B cell (primary cell): Measurements from ENCODE around the gene OASL.

Experiments used
- EZH2 ChIP-seq: IDR thresholded peaks from 2 replicates; pipeline ENCODE4 v1.6.1; 2012; ENCODE audit warnings: borderline replicate concordance, low read depth, mild to moderate bottlenecking, moderate library complexity, low read length; ENCODE audit not compliant: insufficient read depth, poor library complexity, severe bottlenecking
- TF ChIP-seq, protein P1 (sequence below): fragments of 200-600 bp; IDR thresholded peaks from one replicate; pipeline ENCODE4 v1.8.0; 2022; ENCODE audit warnings: antibody characterized with exemption, mild to moderate bottlenecking

DNA sequence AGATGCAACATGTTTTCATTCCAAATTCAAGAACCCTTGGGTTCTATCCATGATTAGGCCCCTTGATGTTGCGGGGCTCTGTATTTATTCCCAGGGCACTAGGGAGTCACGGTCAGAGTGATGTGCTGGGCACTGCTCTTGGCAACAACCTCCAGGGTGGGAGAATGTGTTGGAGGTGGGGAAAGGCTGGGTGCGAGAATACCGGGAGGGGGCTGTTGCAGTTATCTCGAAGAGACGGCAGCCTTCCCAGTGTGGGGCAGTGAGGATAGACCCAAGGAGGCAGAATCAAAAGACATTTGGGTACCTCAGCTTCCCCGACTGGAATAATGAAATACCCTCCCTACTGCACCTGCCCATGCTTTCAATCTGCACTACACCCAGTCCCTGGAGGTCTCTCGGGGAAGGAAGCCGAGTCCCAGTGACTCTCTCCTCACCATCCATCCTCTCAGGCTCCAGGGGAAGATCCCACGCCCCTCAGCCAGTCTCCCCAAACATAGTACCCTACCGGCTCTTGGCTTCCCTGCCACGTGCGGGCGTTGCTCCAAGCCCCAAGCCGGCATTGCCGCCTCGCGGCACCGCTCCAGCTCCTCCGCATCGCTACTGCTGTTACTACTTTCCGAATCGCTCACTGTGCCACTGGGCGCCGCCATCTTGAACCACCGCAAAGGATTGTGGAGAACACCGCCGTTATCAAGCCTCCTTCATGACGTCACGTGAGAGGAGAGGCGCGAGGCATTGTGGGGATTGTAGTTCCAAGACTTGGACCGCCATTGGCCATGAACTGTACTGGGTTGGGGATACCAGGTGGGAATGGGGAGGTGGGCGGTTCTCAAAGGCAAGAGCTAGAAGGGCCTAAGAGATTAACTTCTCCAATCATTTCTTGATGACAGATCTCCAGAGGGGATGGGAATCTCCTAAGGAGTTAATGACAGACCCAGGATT, 22.9 kb downstream of the OASL start, which contains the start of gene C12orf43:
- TF ChIP-seq, protein P1, sequence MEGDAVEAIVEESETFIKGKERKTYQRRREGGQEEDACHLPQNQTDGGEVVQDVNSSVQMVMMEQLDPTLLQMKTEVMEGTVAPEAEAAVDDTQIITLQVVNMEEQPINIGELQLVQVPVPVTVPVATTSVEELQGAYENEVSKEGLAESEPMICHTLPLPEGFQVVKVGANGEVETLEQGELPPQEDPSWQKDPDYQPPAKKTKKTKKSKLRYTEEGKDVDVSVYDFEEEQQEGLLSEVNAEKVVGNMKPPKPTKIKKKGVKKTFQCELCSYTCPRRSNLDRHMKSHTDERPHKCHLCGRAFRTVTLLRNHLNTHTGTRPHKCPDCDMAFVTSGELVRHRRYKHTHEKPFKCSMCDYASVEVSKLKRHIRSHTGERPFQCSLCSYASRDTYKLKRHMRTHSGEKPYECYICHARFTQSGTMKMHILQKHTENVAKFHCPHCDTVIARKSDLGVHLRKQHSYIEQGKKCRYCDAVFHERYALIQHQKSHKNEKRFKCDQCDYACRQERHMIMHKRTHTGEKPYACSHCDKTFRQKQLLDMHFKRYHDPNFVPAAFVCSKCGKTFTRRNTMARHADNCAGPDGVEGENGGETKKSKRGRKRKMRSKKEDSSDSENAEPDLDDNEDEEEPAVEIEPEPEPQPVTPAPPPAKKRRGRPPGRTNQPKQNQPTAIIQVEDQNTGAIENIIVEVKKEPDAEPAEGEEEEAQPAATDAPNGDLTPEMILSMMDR = no peak
- TF ChIP-seq EZH2 = no peak
